Activated CD8-positive, alpha-beta memory T cell treated with anti-CD3 and anti-CD28 coated beads for 1 hour (primary cell): ENCODE measurements around the gene PDE9A.
"Not testable (repeated sequence)": the region's sequence is repeated elsewhere in the genome, so short reads cannot be mapped to it uniquely, and the experiment has no call there.

Source experiments
- DNase-seq, 2 donors: peaks; one replicate each; pipeline ENCODE4 v3.0.0-alpha.2; 2020; ENCODE audit warnings: low read depth in 1 of 2; ENCODE audit errors: extremely low read depth in 1 of 2

Gene PDE9A

GRCh38 chr21:42785666-42786427 is 132.4 kb downstream of the PDE9A start:
- DNase-seq, result no peak

DNA sequence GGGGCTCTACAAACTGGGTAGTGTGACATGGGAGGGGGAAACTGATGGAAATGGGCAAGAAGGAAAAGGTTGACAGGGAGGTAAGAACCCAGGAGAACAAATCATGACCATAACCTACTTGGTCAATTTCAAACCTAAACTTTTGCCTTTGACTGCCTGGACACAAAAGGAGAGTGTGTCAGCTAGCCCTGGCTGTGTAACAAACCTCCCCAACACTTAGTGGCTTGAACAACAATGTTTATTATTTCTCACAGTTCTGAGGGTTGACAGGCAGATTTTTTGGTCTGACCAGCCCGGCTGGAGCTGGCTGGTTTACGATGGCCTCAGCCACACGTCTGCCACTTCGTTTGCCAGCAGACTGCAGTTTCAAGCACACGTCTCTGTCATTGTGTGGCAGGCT is 133.5 kb downstream of the PDE9A start:
- no peak for DNase-seq

DNA sequence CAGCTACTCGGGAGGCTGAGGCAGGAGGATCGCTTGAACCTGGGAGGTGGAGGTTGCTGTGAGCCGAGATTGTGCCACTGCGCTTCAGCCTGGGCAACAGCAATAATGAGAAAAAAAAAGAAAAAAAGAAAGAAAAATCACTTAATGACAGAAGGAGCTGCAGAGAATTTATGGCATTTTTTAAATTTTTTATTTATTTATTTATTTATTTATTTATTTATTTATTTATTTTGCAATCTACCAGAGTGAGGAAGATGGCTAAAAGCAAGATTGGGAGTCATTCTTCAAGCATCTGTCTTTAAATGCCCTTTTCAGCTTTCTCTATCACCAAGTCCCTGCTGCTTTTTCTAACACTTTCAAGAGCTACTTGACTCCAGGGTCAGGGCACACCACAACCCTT is 134.2 kb downstream of the PDE9A start:
- DNase-seq, result no peak

- DNase-seq, result no peak
These were observed 137.2 kb downstream of the PDE9A start for GRCh38 chr21:42790520-42791065.

- DNase-seq, result no peak
These were observed 140.4 kb downstream of the PDE9A start for GRCh38 chr21:42793774-42794173.

DNA sequence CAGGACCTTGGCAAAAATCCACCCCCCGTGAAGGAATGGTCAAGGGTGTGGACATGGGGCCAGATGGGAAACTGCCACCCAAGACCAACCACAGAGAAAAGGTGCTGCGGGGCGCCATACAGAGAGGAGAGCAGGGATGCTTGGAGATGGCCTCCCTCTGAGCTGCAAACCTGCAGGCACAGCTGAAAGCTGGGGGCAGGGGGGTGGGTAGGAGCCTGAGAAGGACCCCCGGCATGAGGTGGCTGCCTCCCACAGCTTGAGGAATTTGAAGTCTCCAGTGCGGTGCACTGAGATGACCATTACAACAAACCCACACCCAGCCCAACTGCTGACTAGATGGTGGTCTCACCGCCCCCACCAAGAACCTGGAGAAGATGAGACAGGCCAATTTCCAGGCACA is 141.1 kb downstream of the PDE9A start:
- DNase-seq, result no peak

GRCh38 chr21:42796327-42797062 is 143.1 kb downstream of the PDE9A start:
- no peak for DNase-seq

DNA sequence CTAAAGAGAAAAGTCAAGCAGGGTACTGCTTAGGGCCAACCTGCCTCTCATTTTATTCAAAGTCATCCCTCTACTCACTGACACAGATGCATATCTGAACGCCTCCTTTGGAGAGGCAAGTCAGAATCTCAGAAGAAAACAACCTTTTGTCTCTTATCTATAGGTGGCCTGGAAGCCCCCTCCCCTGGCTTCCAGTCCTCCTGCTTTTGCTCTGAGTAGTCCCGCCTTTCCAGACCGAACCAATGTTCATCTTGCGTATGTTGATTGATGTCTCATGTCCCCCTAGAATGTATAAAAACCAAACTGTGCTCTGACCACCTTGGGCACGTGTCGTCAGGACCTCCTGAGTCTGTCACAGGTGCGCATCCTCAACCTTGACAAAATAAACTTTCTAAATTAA is 144.1 kb downstream of the PDE9A start:
- DNase-seq, result no peak

DNA sequence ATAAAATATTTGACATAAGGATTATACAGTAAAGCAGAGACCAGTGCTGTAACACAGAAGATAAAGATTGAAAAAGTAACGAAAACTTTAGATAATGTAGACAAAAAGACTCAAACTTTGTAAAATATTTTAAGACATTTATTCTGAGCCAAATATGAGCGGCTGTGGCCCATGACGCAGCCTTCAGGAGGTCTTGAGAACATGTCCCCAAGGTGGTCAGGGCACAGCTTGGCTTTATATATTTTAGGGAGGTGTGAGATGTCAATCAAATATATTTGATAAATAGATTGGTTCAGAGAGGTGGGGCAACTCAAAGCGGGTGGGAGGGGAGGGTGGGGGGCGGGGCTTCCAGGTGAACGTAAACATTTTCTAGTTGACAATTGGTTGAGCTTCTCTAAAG is 144.7 kb downstream of the PDE9A start:
- no peak for DNase-seq

- DNase-seq, result no peak
These were observed 146.1 kb downstream of the PDE9A start for GRCh38 chr21:42799516-42799915.

GRCh38 chr21:42799948-42800347 is 146.5 kb downstream of the PDE9A start:
- DNase-seq, result no peak

- not testable (repeated sequence) for DNase-seq
These were observed 148.2 kb downstream of the PDE9A start for GRCh38 chr21:42801616-42802015.

DNA sequence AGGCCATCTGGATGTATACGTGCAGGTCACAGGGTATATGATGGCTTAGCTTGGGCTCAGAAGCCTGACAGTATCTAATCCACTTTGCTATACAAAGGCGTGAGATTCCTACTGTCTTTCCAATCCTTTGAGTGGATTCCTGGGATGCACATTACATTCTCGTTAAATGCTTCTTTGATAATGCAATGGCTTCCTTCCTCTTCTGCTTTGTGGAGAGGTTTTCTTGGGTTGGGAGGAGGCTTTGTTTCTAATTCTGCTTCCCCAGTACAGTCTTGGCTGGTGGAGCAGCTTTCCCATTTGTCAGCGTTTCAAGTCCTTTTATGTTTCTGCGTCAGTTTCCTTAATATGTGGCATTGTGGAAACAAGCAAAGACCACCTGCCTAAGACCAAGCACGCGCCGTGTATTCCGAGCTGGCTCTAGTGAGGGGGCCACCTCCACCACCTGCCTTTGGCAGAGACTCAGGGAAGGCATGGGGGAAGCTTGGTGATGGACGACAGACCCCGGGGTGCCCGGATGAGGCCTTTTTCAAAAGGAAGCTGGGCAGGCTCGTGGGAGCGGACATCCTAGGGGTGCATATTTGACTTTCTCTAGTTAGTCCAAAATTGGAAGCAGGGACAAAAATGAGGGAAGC is 153.2 kb downstream of the PDE9A start:
- DNase-seq, result no peak

DNA sequence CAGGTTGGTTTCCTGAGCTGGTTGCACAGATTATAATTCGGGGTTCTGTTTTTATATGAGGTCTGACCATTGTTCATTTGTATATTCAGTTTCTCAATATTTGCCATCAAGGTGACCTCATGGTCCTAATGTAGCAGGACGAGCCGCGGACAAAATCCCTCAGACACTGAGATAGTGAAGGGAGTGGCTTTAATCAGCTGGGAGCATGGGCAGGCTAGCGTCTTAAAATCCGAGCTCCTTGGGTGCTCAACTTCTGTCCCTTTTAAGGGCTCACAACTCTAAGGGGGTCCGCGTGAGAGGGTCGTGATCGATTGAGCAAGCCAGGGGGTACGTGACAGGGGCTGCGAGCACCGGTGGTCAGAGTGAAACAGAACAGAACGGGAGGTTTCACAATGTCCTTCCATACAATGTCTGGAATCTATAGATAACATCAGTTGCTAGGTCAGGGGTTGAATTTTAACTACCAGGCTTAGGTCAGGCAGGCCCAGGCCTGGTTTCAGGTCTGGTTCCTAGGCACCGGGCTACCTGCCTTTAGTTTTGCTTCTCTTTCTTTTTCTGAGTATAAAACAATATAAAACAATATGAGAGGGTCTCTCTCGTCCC is 154.0 kb downstream of the PDE9A start:
- not testable (repeated sequence) for DNase-seq

DNA sequence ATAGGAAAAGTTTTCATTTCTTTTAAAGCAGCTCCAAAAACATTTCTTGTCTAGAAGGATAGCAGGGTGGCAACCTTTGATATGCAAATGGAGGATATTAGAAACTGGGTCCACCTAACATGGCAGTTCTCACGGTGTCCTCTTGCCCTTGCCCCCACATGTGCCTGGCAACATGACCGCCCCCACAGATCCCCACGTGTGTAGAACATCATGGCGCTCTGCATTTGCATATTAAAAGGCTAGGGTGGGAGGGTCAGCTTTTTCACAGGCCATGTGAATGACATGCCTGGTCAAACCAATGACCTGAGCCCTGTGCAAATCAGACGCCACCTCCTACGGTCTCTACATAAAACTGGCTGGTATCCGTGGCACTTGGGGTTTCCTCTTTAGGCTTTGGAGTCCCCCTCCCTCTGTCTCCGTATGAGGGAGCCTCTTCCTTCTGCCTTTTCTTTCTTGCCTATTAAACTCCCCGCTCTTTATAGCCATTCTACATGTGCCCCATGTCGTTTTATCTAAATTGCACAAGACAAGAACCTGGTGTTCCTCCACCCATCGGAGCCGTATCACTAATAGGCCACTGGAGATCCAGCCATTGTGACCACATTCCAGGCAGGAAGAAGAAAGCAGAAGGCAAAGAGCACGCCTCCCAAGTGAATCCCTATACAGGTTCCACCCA is 154.7 kb downstream of the PDE9A start:
- DNase-seq, result no peak

DNA sequence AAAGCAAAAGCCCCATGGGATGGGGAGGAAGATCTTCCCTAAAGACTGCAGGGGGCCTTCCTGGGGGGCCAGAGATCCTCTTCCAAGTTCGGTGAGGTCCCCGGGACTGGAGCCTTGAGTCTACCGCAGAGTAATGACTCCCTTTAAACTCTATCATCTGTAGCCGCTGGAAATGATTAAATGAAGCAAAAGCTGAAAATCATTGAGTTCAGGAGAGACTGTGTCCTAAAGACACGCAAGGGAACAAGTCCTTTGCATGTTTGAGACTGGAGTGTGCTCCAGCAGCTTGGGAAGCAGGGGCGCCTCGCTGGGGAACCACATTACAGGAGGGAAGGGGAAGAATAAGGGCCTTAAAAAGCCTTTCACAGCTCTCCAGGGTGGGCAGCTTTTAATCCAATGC is 155.8 kb downstream of the PDE9A start:
- DNase-seq, result no peak

- DNase-seq, result no peak
These were observed 156.4 kb downstream of the PDE9A start for GRCh38 chr21:42809577-42810475.

DNA sequence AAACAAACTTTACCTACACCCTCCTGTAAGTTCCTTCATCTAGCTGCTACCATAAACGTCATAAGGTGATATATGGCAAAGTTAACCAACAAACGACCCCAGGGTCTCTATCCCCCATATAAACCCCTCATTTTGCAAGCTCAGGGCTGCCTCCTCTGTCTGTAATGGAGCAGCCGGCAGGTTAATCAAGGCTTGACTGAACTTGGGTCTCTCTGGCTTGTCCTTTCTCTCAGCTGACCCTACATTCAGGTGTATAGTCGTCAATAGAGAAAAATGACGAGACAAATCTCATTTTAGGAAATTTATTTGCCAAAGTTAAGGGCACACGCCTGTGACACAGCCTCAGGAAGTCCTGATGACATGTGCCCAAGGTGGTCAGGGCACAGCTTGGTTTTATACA is 158.5 kb downstream of the PDE9A start:
- DNase-seq, result no peak

- not testable (repeated sequence) for DNase-seq
These were observed 159.3 kb downstream of the PDE9A start for GRCh38 chr21:42812528-42813241.
